ENCODE data around the gene MEIS2.

- no peak for TF ChIP-seq CTCF (IDR thresholded peaks at IDR 0.05; ENCODE audit: low read depth, low read length)
- no peak for TF ChIP-seq EZH2phosphoT487 (IDR thresholded peaks at IDR 0.05; ENCODE audit: low read depth)
These were observed 15.2 kb upstream of the MEIS2 start for GRCh38 chr15:37115538-37115937.

Data from OCI-LY3 (cell line).